ENCODE measurements around the gene SPRYD4. TPM values are rescaled to one million over a fixed set of nuclear protein-coding genes. Genes with fewer than 3 reads are reported as not detected.

The SPRYD4 gene
- total and polyA plus RNA-seq, 9 of the 15 experiments (the other 6 are each of a cell fraction or from before 2014, with no cell fraction given) = 1.8 to 4.7 (median 2.8) TPM

DNA sequence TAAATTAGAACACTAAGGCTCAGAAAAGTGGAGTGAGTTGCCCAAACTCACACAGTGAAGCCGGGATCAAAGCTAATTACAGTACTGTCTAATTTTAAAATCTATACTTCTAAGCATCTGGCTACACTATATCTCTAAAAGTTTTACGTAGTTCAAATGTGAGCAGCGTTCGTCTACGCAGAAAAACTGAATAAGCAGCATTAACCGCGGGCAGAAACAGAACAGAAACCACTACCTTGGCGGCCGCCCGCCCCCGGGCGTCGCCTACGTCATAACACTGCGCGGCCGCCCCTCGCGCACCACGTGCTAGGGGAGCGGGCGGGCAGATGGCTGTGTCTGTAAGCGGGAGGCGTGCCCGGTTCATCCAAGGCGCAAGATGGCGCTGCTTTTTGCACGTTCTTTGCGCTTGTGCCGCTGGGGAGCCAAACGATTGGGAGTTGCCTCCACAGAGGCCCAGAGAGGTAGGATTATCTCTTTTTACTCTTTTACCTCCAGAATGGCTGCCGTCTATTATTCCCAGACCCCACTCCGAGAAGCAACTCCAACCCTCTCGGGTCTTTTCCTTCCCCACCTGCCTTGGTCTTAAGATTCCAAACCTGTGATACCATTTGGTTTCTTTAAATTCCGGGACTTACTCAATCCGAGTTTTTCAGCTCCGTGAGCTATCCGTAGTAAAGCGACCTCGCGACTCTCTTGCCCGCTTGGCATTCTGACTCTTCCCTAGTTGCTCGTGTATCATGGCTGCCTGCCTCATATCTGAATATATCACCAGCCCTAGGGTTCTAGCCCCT lies at the start of gene SPRYD4 (continued):
- TF ChIP-seq ZNF511 (CRISPR knock-in tag; IDR thresholded peaks at IDR 0.05) = 0 out of 2 replicates have a peak, but pooled peaks have one; percentile 77

DNA sequence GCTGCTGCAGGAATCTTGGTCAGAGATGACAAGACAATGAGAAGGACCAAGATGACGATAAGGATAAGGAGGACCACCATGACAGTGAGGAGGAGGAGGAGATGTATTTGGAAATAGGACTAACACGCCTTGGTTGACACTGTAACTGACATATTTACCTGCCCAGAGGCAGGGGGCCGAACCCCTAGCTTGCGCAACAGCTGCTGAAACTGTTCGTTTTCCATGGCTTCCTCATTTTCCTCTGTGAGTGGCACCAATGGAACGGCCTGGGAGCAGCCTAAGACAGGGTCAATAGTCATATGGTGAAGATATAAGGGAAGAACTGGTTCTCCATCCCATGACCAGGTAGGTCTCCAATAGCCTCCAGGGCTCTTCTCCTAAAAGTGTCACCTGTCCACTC lies 48.0 kb upstream of the SPRYD4 start:
- POLR2A ChIA-PET = interaction anchor here (1.0 kb wide), 1 partner anchor 60 kb away, joined by 4 read pairs; the partner anchor contains the start of gene STAT2
- H3K4me3 ChIP-seq = no peak overlapping the region

More for the DNA sequence above, 48.0 kb upstream of the SPRYD4 start:
- 76% methylated on average over 6 of the region's 6 CpGs for WGBS (ENCODE audit: insufficient coverage, low coverage, missing lambda C conversion rate)
- H3K36me3 ChIP-seq (ENCODE audit: control insufficient read depth, insufficient read depth, low read length) = peaks cover 94% of the 10 kb centered on the region
- no peak overlapping the region for H3K27ac ChIP-seq (ENCODE audit: extremely low read depth, low read depth, low read length)
- DNase-seq (ENCODE audit: extremely low read depth in 1 of 4, low spot score in 3 of 4) = no peak
- no peaks in the 10 kb centered on the region for H3K27me3 ChIP-seq (ENCODE audit: control insufficient read depth in 2 of 2, insufficient read depth in 2 of 2, low read length in 2 of 2)
- BruUV-seq (replicated peaks) = no TSS peak
- no peaks in the 10 kb centered on the region for H4K20me1 ChIP-seq (replicated peaks; ENCODE audit: control insufficient read depth, insufficient read depth, low read length)
- TF ChIP-seq CEBPG (CRISPR knock-in tag; IDR thresholded peaks at IDR 0.05) (0 out of 2 replicates have a peak, but pooled peaks have one; percentile 56), CEBPG (tag; conservative IDR thresholded peaks at IDR 0.05 in 1 of 2, IDR thresholded peaks at IDR 0.05 in 1 of 2) (no peak; a peak in 1 of 4 replicates), ZFX (CRISPR knock-in tag; IDR thresholded peaks at IDR 0.05) (no peak), ASH1L (IDR thresholded peaks at IDR 0.05; ENCODE audit: borderline replicate concordance, low read depth, partially characterized antibody) (no peak), CEBPB (tag; IDR thresholded peaks at IDR 0.05) (peak; percentile 89), FOXO4 (CRISPR knock-in tag; IDR thresholded peaks at IDR 0.05) (no peak), FOXA1 (IDR thresholded peaks at IDR 0.05; ENCODE audit: borderline replicate concordance) (no peak), SMAD4 (CRISPR knock-in tag; conservative IDR thresholded peaks at IDR 0.05) (no peak), RAD51 (IDR thresholded peaks at IDR 0.05; ENCODE audit: borderline replicate concordance, low read depth) (no peak), HNRNPK (IDR thresholded peaks at IDR 0.05; ENCODE audit: low read depth, low read length, poor library complexity, severe bottlenecking) (no peak), ARID2 (IDR thresholded peaks at IDR 0.05) (no peak)
- ATAC-seq = no peak
- CTCF ChIA-PET (ENCODE audit: low intra/inter-chr PET ratio) = no interaction called here
- no peak overlapping the region for H3K9ac ChIP-seq (ENCODE audit: insufficient read depth in 1 of 2, low read depth in 2 of 2, low read length in 2 of 2)
- intact Hi-C loops (cut with micrococcal nuclease) (no loop called here), in situ Hi-C loops (cut with MboI) (no loop called here)
- H3K9me3 ChIP-seq (replicated peaks; ENCODE audit: control insufficient read depth, insufficient read depth, low read depth, low read length) = no peaks in the 10 kb centered on the region
- no peak for FAIRE-seq
- H2AFZ ChIP-seq (ENCODE audit: low read depth, low read length) = no peak overlapping the region
- peaks cover 3% of the 10 kb centered on the region for H3K9me1 ChIP-seq (ENCODE audit: control insufficient read depth, insufficient read depth, low read length)
- H3K79me2 ChIP-seq (ENCODE audit: control insufficient read depth, insufficient read depth, low read length) = no peaks in the 10 kb centered on the region
- no peaks in the 10 kb centered on the region for H3K4me1 ChIP-seq (replicated peaks in 1 of 2; ENCODE audit: control insufficient read depth in 2 of 2, insufficient read depth in 2 of 2, low read length in 2 of 2)
- H3K4me2 ChIP-seq (ENCODE audit: insufficient read depth, low read length) = no peak overlapping the region

Data from K562 (cell line).